ENCODE data around the gene CBY2.

DNA sequence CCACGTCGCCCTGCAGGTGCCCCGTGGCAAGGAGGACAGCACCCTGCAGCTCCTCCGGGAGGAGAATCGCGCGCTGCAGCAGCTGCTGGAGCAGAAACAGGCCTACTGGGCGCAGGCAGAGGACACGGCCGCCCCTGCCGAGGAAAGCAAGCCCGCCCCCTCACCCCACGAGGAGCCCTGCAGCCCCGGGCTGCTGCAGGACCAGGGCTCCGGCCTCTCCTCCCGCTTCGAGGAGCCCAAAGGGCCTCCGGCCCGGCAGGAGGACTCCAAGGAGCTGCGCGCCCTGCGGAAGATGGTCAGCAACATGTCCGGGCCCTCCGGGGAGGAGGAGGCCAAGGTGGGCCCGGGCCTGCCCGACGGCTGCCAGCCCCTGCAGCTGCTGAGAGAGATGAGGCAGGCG is 11.6 kb downstream of the CBY2 start:
- TF ChIP-seq, protein P1, sequence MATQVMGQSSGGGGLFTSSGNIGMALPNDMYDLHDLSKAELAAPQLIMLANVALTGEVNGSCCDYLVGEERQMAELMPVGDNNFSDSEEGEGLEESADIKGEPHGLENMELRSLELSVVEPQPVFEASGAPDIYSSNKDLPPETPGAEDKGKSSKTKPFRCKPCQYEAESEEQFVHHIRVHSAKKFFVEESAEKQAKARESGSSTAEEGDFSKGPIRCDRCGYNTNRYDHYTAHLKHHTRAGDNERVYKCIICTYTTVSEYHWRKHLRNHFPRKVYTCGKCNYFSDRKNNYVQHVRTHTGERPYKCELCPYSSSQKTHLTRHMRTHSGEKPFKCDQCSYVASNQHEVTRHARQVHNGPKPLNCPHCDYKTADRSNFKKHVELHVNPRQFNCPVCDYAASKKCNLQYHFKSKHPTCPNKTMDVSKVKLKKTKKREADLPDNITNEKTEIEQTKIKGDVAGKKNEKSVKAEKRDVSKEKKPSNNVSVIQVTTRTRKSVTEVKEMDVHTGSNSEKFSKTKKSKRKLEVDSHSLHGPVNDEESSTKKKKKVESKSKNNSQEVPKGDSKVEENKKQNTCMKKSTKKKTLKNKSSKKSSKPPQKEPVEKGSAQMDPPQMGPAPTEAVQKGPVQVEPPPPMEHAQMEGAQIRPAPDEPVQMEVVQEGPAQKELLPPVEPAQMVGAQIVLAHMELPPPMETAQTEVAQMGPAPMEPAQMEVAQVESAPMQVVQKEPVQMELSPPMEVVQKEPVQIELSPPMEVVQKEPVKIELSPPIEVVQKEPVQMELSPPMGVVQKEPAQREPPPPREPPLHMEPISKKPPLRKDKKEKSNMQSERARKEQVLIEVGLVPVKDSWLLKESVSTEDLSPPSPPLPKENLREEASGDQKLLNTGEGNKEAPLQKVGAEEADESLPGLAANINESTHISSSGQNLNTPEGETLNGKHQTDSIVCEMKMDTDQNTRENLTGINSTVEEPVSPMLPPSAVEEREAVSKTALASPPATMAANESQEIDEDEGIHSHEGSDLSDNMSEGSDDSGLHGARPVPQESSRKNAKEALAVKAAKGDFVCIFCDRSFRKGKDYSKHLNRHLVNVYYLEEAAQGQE (IDR thresholded peaks at IDR 0.05; ENCODE audit: borderline replicate concordance): no peak
- TF ChIP-seq, protein P2, sequence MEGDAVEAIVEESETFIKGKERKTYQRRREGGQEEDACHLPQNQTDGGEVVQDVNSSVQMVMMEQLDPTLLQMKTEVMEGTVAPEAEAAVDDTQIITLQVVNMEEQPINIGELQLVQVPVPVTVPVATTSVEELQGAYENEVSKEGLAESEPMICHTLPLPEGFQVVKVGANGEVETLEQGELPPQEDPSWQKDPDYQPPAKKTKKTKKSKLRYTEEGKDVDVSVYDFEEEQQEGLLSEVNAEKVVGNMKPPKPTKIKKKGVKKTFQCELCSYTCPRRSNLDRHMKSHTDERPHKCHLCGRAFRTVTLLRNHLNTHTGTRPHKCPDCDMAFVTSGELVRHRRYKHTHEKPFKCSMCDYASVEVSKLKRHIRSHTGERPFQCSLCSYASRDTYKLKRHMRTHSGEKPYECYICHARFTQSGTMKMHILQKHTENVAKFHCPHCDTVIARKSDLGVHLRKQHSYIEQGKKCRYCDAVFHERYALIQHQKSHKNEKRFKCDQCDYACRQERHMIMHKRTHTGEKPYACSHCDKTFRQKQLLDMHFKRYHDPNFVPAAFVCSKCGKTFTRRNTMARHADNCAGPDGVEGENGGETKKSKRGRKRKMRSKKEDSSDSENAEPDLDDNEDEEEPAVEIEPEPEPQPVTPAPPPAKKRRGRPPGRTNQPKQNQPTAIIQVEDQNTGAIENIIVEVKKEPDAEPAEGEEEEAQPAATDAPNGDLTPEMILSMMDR (IDR thresholded peaks at IDR 0.05; ENCODE audit: poor library complexity, severe bottlenecking): no peak
- TF ChIP-seq RAD21 (conservative IDR thresholded peaks at IDR 0.05) (no peak), POLR2AphosphoS5 (IDR thresholded peaks at IDR 0.05) (no peak), EZH2 (IDR thresholded peaks at IDR 0.05; ENCODE audit: borderline replicate concordance, insufficient read depth, low read length, poor library complexity, severe bottlenecking) (no peak), EP300 (conservative IDR thresholded peaks at IDR 0.05; ENCODE audit: poor library complexity, severe bottlenecking) (no peak), SMC3 (conservative IDR thresholded peaks at IDR 0.05; ENCODE audit: poor library complexity) (no peak), TAF1 (IDR thresholded peaks at IDR 0.05; ENCODE audit: low read depth) (no peak)

Data from neural cell (in vitro differentiated cells).